ENCODE results near the gene PIK3CB. TPM values are rescaled to one million over a fixed set of nuclear protein-coding genes. Genes with fewer than 3 reads are reported as not detected.
"Not testable (repeated sequence)": the region's sequence is repeated elsewhere in the genome, so short reads cannot be mapped to it uniquely, and the experiment has no call there.

The PIK3CB gene
- total RNA-seq, 4 donors from 2014 or later = 20.3 to 46.4 (median 37.3) TPM

- ATAC-seq = no peak
- 92 to 100% methylated on average over 1 of the region's 1 CpG for WGBS, 2 donors (ENCODE audit: low coverage in 1 of 2)
- no peaks in the 10 kb centered on the region for H3K36me3 ChIP-seq
- H3K4me3 ChIP-seq = no peak overlapping the region
- H3K27me3 ChIP-seq = no peaks in the 10 kb centered on the region
- no peaks in the 10 kb centered on the region for H3K9me3 ChIP-seq
- no peak overlapping the region for H3K27ac ChIP-seq
- TF ChIP-seq CTCF (IDR thresholded peaks at IDR 0.05) = no peak
- TF ChIP-seq POLR2AphosphoS5 (IDR thresholded peaks at IDR 0.05) = no peak
- no peak for TF ChIP-seq POLR2A (IDR thresholded peaks at IDR 0.05)
- no peak for TF ChIP-seq EP300 (IDR thresholded peaks at IDR 0.05)
- no peaks in the 10 kb centered on the region for H3K4me1 ChIP-seq
Measured at GRCh38 chr3:138615462-138615861, 219.3 kb downstream of the PIK3CB start.

- H3K4me1 ChIP-seq = peaks cover 0 to 16% (median 0%) of the 10 kb centered on the region in 3 donors
- no peaks in the 10 kb centered on the region for H3K27me3 ChIP-seq
- ATAC-seq = no peak
- no peaks in the 10 kb centered on the region for H3K36me3 ChIP-seq
- peak overlapping the region; percentile 60 to 61 for H3K4me3 ChIP-seq
- no peaks in the 10 kb centered on the region for H3K9me3 ChIP-seq
- peak overlapping the region; percentile 89 to 93 (median 90) for H3K27ac ChIP-seq
- WGBS, 2 donors (ENCODE audit: low coverage in 1 of 2) = 58 to 89% methylated on average over 3 to 6 of the region's 6 CpGs
- TF ChIP-seq EP300 (IDR thresholded peaks at IDR 0.05) (no peak), POLR2AphosphoS5 (IDR thresholded peaks at IDR 0.05) (no peak), CTCF (IDR thresholded peaks at IDR 0.05) (no peak), POLR2A (IDR thresholded peaks at IDR 0.05) (no peak)
Measured at GRCh38 chr3:138609898-138610266, 224.8 kb downstream of the PIK3CB start.

DNA sequence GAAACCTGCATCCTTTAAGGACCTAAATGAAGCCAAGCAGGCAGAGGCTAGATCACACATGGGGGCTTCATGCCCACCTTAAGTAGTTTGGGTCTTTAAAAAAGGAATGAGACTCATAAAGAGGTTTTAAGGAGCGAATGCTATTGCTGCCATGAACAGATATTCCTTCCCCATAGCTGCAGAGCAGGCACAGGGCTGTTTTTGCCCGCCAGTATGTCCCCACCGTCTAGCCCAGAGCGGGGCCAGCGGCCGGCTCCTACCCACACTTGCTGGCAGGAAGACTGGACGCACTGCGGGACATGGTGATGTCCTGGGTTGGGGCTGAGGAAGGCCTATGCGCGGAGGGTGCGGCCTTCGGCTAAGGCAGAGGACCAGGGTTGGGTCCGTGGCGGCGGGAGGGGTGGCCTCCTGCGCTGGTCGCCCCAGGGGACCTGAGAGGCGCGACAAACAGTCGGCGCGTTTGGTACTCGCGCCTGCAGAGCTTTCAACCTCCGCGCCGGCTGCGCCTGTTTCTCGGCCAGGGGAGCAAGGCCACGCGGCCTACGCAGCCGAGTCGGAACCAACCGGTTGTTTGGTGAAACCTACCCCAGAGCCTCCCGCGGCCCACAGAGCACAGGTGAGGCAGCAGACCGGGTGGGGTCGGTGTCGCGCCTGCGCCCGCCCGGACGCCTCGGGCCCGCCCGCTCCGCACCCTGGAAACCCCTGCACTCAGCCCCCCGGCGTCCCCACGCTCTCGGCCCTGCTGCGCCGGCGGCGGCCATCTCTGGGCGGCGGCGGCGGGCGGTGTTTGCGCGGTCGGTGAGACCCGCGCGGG is 226.2 kb downstream of the PIK3CB start, which contains the start of gene FAIM:
Gene FAIM (plus strand): TSS at position 450 of the 814 bp plus-strand sequence. CDS start 10,956 bp downstream, outside the sequence.
- peak within 1 kb of the TSS; percentile 89 to 93 (median 90) for H3K27ac ChIP-seq
- peak; percentile 82 for ATAC-seq
- WGBS, 2 donors (ENCODE audit: low coverage in 1 of 2) = 28 to 80% methylated on average over 1 to 3 of the region's 68 CpGs
- no peaks in the 10 kb centered on the region for H3K36me3 ChIP-seq
- H3K4me1 ChIP-seq = peaks cover 0 to 16% (median 0%) of the 10 kb centered on the region in 3 donors
- TF ChIP-seq CTCF (IDR thresholded peaks at IDR 0.05) = no peak
- TF ChIP-seq EP300 (IDR thresholded peaks at IDR 0.05) = no peak
- peak; percentile 24 for TF ChIP-seq POLR2AphosphoS5 (IDR thresholded peaks at IDR 0.05)
- no peak for TF ChIP-seq POLR2A (IDR thresholded peaks at IDR 0.05)
- peak within 1 kb of the TSS; percentile 60 to 61 for H3K4me3 ChIP-seq
- H3K9me3 ChIP-seq = no peaks in the 10 kb centered on the region
- no peaks in the 10 kb centered on the region for H3K27me3 ChIP-seq

GRCh38 chr3:138604106-138604595 is 230.6 kb downstream of the PIK3CB start:
- H3K9me3 ChIP-seq, H3K4me3 ChIP-seq, H3K4me1 ChIP-seq, H3K27me3 ChIP-seq, ATAC-seq, H3K27ac ChIP-seq, H3K36me3 ChIP-seq: not testable (repeated sequence)
- 80 to 100% methylated on average over 1 to 5 of the region's 5 CpGs for WGBS, 2 donors (ENCODE audit: low coverage in 1 of 2)

Other genes with a start within 250 kb of the PIK3CB start
- gene CEP70, start 240.7 kb downstream of the PIK3CB start, total RNA-seq = 10 to 100 TPM; 27.7 to 53.8 (median 43.5) TPM
- 10 to 100 TPM; 12.6 to 21.3 (median 17.6) TPM for gene FAIM, start 226.2 kb downstream of the PIK3CB start, total RNA-seq
- gene FOXL2, start 112.2 kb upstream of the PIK3CB start, total RNA-seq = not detected
- gene FOXL2NB, start 112.3 kb upstream of the PIK3CB start, total RNA-seq = under 1 TPM in 1 of 4 donors, not detected in 3; 0.15 TPM
- not detected for gene PRR23A, start 171.3 kb upstream of the PIK3CB start, total RNA-seq
- gene PRR23B, start 186.0 kb upstream of the PIK3CB start, total RNA-seq = not detected
- gene PRR23C, start 210.0 kb upstream of the PIK3CB start, total RNA-seq = under 1 TPM in 1 of 4 donors, not detected in 3; 0.15 TPM